T1000 (cell line): ENCODE data around the gene CHD6.

Experiments used
- DNase-seq: peaks from one replicate; lab custom pipeline; 2025; ENCODE audit warnings: mixed read lengths; lab: John Stamatoyannopoulos, UW

Gene CHD6

DNA sequence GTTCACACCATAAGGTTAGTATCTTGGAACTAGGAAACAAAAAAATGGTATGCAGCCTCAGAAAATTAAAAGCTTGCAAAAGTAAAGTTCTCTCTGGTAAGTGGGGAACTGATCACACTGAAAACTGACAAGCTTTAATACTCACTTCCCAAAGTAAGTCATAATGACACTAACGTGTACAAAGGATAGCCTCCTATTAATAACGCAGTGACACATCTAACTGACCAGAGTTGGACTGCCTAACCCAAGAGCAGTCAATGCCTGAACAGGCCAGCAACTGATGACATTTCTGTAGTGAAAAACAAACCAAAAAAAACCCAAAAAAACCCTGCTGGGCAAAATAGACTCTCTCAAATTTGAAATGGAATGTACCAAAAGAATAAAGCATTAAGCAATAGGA lies 30.7 kb downstream of the CHD6 start:
- no peak for DNase-seq

DNA sequence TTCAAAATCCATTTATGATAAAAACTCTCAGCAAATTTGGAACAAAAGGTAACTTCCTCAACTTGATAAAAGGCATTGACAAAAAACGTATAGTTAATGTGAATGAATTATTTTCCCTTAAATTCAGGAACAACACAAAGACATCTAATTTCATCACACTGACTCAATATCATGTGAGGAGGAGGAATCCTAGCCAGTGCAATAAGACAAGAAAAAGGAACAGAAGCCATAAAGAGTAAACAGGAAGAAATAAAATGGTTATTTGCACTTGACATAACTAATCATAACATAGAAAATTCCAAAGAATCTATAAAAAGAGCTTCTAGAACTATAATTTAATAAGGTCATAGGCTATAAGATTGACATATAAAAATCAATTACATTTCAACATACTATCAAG lies 31.4 kb downstream of the CHD6 start:
- no peak for DNase-seq

- DNase-seq, result no peak
Measured at GRCh38 chr20:41580350-41580749, 37.8 kb downstream of the CHD6 start.

- no peak for DNase-seq
Measured at GRCh38 chr20:41577129-41578009, 40.8 kb downstream of the CHD6 start.

GRCh38 chr20:41575412-41575811 lies 42.8 kb downstream of the CHD6 start:
- no peak for DNase-seq

DNA sequence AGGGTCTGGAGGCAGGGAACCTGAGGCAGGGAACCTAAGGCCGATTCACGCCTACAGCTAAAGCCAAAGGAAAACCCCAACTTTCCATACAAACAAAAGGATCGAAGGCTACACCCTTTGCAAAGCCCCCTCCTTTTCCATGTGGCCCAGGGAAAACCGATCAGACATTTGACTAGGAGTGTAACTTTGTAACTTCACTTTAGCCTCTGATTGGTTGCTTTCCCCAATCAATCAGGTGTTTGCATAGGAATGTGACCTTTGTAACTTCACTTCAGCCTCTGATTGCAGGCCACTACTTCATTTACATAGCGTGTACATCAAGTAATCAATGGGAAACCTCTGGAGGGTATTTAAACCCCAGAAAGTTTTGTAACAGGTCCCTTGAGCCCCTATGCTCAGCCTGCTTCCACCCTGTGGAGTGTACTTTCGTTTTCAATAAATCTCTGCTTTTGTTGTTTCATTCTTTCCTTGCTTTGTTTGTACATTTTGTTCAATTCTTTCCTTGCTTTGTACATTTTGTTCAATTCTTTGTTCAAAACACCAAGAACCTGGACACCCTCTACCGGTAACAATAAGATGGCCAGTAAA lies 43.3 kb downstream of the CHD6 start:
- DNase-seq, result no peak

GRCh38 chr20:41573955-41574354 lies 44.2 kb downstream of the CHD6 start:
- DNase-seq, result no peak

DNA sequence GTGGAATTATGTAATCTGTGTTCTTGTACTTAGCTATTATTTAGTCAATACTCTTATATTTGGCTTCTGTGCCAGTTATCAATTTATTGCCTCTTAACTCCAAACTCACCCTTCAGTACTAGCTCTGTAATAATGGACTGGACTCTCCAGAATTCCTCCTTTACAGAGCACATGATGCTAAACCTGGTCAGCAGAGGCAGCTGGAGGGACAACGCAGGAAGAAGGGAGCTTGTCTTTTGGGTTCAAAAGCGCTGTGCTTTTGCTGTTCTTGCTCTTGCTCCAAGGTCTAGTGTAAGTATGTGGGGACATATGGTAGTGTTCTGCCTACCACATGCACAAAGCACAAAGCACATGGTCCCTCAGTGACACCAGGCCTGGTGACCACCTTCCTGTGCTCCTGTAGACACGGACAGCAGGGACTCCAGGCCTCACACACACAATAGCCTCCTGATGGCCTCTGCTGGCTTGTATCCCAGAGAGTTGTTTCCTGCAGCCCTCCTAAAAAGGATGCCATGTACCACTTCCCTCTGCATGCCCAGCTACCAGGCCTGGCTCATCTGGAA lies 46.1 kb downstream of the CHD6 start:
- no peak for DNase-seq

- no peak for DNase-seq
Measured at GRCh38 chr20:41571006-41571405, 47.2 kb downstream of the CHD6 start.

DNA sequence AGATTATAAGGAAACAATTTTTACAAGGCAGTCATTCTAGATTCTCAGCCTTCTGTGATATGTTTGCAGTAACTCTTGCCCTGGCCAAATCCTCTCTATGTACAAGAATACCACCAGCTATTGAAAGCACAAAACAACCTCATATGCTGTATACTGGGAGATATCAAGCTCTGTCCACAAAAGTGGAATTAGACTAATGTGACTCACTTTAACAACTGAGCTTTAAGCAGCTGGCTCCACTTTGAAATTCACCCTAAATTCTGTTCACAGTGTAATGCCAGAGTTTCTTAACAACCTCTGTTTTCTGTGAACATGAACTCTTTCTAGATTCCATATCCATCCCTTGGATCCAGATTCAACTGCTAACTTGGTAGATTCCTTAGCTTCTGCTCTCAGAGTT lies 47.6 kb downstream of the CHD6 start:
- DNase-seq, result no peak

- DNase-seq, result no peak
Measured at GRCh38 chr20:41567615-41568014, 50.6 kb downstream of the CHD6 start.

GRCh38 chr20:41566896-41567527 lies 51.2 kb downstream of the CHD6 start:
- no peak for DNase-seq

DNA sequence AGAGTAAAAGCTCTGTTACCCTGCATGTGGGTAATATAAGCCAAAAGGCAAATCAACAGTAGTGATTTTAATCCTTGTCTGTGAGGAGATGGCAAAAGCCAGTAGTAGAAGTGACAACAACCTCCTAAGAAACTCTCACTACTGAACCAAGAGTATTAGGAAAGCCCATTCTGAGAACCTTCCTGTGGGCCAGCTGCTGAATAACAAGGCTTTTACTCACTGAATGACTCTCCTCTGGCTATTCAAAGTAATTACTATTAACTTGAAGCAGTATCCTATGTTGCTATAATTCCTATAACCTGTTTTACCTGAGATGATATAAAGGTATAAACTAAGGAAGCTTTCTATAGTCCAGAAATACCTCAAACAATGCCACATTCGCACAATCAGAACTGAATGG lies 55.1 kb downstream of the CHD6 start:
- no peak for DNase-seq

DNA sequence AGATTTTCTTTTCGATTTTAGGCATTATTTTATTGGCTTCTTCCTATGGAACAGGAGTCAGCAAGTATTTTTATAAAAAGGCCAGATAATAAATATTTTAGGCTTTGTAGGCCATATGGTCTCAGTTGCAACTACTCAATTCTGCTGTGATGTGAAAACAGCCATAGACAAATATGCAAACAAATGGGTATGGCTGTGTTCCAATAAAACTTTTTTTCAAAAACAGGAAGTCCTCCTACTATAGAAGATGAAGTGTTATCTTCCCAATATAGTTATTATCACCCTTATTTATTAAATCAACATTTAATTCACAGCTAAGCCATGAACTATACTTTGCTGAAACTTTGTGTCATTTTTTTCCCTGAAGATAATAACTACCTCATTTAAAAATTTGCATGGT lies 57.2 kb downstream of the CHD6 start:
- no peak for DNase-seq

DNA sequence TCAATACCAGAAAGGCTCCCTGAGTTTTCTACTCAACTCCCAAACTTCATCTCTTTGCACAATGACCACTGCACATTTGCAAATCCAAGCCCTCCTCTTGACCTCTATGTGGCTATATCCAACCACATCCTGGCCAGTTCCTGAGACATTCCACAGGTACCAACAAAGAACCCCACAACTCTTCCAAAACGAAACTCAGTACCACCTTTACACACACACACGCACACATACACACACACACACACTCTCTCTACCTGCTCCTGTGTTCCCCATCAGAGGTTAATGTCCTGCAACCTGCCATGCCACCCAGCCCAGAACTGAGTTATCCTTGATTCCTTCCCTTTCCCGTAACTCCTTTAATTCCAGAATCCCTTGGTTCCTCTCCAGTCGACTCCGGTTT lies 58.5 kb downstream of the CHD6 start:
- DNase-seq, result no peak

DNA sequence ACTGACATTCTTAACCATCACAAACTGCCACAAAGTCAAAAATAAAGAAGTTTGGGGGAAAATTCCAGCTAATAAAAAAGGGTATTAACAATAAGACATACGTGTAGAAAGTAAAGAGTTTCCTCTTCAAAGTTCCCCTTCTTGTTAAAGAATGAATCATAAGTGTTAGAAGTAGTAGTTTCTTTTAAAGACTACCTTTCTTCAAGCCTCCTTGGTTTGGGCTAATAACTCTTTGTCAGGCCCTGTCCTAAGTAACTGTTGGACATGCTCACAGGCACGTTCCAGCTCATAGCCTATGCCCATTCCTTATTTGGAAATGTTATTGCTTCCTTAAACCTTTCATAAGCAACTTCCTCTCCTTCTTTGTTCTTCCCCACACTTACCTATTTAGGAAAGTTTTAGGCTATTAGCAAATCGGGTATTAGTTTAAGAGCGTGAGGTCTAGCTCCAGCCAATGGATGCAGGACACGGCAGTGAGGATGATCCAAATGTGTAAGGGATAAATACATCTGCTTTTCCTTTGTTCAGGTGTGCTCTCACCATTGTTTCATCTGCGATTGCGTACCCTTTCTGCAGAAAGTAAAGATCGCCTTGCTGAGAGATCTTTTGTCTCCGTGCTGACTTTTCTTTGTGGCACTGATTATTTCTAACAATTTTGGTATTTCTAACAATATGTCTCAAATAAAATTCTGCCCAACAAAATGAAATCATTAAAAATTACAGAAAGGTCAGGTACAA lies 64.9 kb downstream of the CHD6 start:
- DNase-seq, result no peak

GRCh38 chr20:41552295-41553068 lies 65.7 kb downstream of the CHD6 start:
- no peak for DNase-seq

GRCh38 chr20:41551011-41551705 lies 67.0 kb downstream of the CHD6 start:
- no peak for DNase-seq

DNA sequence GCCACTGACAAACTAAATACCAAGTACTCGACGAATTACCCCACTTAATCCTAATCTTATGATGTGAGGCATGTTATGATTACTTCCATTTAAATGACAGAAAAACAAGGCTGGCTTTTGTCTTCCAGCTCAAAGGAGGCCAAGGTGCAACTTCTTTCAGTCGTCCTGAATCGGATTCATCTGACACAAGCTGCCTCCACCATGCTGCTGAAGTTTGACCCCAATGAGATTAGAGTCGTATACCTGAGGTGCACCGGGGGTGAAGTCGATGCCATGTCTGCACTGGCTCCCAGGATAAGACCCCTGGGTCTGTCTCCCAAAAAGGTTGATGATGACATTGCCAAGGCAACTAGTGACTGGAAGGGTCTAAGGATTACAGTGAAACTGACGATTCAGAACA lies 71.0 kb downstream of the CHD6 start:
- no peak for DNase-seq

- no peak for DNase-seq
Measured at GRCh38 chr20:41546535-41546934, 71.6 kb downstream of the CHD6 start.

DNA sequence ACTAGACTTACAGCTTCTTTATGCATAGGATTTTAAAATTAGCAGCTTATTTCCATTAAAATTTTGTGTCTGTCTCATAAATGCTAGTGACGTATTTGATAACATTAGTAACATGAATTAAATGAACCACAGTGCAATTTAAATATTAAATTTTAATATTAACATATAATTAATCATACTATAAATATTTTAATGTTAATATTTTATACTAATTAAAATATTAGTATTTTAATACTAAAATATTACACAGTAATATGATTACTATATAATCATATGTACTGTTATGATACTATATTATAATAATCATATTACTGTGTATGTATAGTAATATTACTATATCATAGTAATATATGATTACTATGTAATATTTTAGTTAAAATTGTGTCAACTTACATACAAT lies 73.7 kb downstream of the CHD6 start:
- no peak for DNase-seq
